ENCODE results near the gene GSE1. TPM values are rescaled to one million over a fixed set of nuclear protein-coding genes. Genes with fewer than 3 reads are reported as not detected.

Gene GSE1
- total and polyA plus RNA-seq, 2 experiments from 2014 or later: 32.4 to 135 TPM

GRCh38 chr16:85615852-85616606 lies 2.9 kb downstream of the GSE1 start:
- Histone ChIP-seq H3K79me2 (replicated peaks; ENCODE audit: insufficient read depth) (peaks cover 76% of the 10 kb centered on the region), H3K4me2 (peak overlapping the region; percentile 98), H3K36me3 (ENCODE audit: insufficient read depth) (no peaks in the 10 kb centered on the region), H3F3A (replicated peaks; ENCODE audit: low read depth) (peaks cover 8% of the 10 kb centered on the region), H3K9me2 (ENCODE audit: insufficient read depth) (no peaks in the 10 kb centered on the region), H3K27me3 (ENCODE audit: insufficient read depth) (no peaks in the 10 kb centered on the region), H4K20me1 (replicated peaks; ENCODE audit: insufficient read depth) (peaks cover 54% of the 10 kb centered on the region), H3K27ac (ENCODE audit: low read depth) (0 out of 2 replicates have a peak overlapping the region, but pooled peaks have one; percentile 59), H2AFZ (no peak overlapping the region), H3K4me3 (peak overlapping the region; percentile 84), H3K4me1 (ENCODE audit: insufficient read depth) (peaks cover 33% of the 10 kb centered on the region)
- Mint-ChIP-seq H3K27ac (peak overlapping the region; percentile 44; the same call in 1 of the 2 replicates), H3K4me1 (peaks cover 50% of the 10 kb centered on the region), H3K9me3 (no peaks in the 10 kb centered on the region), H3K27me3 (ENCODE audit: insufficient read depth, low read depth, poor library complexity) (peaks cover 11% of the 10 kb centered on the region), H3K36me3 (ENCODE audit: low read depth) (peaks cover 25% of the 10 kb centered on the region), H3K4me3 (peak overlapping the region; percentile 76)
- peak; percentile 11 for ATAC-seq
- TF ChIP-seq, protein P1, sequence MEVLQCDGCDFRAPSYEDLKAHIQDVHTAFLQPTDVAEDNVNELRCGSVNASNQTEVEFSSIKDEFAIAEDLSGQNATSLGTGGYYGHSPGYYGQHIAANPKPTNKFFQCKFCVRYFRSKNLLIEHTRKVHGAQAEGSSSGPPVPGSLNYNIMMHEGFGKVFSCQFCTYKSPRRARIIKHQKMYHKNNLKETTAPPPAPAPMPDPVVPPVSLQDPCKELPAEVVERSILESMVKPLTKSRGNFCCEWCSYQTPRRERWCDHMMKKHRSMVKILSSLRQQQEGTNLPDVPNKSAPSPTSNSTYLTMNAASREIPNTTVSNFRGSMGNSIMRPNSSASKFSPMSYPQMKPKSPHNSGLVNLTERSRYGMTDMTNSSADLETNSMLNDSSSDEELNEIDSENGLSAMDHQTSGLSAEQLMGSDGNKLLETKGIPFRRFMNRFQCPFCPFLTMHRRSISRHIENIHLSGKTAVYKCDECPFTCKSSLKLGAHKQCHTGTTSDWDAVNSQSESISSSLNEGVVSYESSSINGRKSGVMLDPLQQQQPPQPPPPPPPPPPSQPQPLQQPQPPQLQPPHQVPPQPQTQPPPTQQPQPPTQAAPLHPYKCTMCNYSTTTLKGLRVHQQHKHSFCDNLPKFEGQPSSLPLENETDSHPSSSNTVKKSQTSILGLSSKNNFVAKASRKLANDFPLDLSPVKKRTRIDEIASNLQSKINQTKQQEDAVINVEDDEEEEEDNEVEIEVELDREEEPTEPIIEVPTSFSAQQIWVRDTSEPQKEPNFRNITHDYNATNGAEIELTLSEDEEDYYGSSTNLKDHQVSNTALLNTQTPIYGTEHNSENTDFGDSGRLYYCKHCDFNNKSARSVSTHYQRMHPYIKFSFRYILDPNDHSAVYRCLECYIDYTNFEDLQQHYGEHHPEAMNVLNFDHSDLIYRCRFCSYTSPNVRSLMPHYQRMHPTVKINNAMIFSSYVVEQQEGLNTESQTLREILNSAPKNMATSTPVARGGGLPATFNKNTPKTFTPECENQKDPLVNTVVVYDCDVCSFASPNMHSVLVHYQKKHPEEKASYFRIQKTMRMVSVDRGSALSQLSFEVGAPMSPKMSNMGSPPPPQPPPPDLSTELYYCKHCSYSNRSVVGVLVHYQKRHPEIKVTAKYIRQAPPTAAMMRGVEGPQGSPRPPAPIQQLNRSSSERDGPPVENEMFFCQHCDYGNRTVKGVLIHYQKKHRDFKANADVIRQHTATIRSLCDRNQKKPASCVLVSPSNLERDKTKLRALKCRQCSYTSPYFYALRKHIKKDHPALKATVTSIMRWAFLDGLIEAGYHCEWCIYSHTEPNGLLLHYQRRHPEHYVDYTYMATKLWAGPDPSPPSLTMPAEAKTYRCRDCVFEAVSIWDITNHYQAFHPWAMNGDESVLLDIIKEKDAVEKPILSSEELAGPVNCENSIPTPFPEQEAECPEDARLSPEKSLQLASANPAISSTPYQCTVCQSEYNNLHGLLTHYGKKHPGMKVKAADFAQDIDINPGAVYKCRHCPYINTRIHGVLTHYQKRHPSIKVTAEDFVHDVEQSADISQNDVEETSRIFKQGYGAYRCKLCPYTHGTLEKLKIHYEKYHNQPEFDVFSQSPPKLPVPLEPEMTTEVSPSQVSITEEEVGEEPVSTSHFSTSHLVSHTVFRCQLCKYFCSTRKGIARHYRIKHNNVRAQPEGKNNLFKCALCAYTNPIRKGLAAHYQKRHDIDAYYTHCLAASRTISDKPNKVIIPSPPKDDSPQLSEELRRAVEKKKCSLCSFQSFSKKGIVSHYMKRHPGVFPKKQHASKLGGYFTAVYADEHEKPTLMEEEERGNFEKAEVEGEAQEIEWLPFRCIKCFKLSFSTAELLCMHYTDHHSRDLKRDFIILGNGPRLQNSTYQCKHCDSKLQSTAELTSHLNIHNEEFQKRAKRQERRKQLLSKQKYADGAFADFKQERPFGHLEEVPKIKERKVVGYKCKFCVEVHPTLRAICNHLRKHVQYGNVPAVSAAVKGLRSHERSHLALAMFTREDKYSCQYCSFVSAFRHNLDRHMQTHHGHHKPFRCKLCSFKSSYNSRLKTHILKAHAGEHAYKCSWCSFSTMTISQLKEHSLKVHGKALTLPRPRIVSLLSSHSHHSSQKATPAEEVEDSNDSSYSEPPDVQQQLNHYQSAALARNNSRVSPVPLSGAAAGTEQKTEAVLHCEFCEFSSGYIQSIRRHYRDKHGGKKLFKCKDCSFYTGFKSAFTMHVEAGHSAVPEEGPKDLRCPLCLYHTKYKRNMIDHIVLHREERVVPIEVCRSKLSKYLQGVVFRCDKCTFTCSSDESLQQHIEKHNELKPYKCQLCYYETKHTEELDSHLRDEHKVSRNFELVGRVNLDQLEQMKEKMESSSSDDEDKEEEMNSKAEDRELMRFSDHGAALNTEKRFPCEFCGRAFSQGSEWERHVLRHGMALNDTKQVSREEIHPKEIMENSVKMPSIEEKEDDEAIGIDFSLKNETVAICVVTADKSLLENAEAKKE (CRISPR knock-in tag; IDR thresholded peaks at IDR 0.05): no peak
- TF ChIP-seq, protein P2, sequence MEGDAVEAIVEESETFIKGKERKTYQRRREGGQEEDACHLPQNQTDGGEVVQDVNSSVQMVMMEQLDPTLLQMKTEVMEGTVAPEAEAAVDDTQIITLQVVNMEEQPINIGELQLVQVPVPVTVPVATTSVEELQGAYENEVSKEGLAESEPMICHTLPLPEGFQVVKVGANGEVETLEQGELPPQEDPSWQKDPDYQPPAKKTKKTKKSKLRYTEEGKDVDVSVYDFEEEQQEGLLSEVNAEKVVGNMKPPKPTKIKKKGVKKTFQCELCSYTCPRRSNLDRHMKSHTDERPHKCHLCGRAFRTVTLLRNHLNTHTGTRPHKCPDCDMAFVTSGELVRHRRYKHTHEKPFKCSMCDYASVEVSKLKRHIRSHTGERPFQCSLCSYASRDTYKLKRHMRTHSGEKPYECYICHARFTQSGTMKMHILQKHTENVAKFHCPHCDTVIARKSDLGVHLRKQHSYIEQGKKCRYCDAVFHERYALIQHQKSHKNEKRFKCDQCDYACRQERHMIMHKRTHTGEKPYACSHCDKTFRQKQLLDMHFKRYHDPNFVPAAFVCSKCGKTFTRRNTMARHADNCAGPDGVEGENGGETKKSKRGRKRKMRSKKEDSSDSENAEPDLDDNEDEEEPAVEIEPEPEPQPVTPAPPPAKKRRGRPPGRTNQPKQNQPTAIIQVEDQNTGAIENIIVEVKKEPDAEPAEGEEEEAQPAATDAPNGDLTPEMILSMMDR (conservative IDR thresholded peaks at IDR 0.05; ENCODE audit: low read depth in 2 of 2): peak; percentile 86 to 87
- peak; percentile 93 for DNase-seq (ENCODE audit: low spot score)
